OCI-LY7 (cell line): Measurements from ENCODE around the gene WDR43.

Experiments
- CTCF ChIP-seq: fragments of 200-600 bp; sonication (generic); conservative IDR thresholded peaks from 2 replicates; pipeline ENCODE4 v1.5.1; 2014; ENCODE audit warnings: mild to moderate bottlenecking, antibody characterized with exemption, low read length, moderate library complexity, mixed read lengths
- EZH2phosphoT487 ChIP-seq: fragments of 200-600 bp; sonication (generic); IDR thresholded peaks from 2 replicates; pipeline ENCODE4 v1.6.1; 2018; ENCODE audit warnings: low read depth, borderline replicate concordance, mild to moderate bottlenecking, mixed run types, antibody characterized with exemption, low read length, moderate library complexity, mixed read lengths

GRCh38 chr2:28906821-28907220 is 12.4 kb downstream of the WDR43 start:
- TF ChIP-seq CTCF (no peak), EZH2phosphoT487 (no peak)
